ENCODE data around the gene QSOX2. TPM values are rescaled to one million over a fixed set of nuclear protein-coding genes. Genes with fewer than 3 reads are reported as not detected.

The QSOX2 gene
- polyA plus RNA-seq, 2 of the 4 experiments (the other 2 are of a cell fraction) = 22.3 to 30.2 TPM

- no peak for TF ChIP-seq REST (IDR thresholded peaks at IDR 0.05)
- no peak for TF ChIP-seq HMGXB4 (CRISPR knock-in tag; IDR thresholded peaks at IDR 0.05; ENCODE audit: borderline replicate concordance)
- no peak for TF ChIP-seq PBX3 (IDR thresholded peaks at IDR 0.05)
- TF ChIP-seq CBX8 (IDR thresholded peaks at IDR 0.05) = no peak
- no peak for TF ChIP-seq NPAS2 (CRISPR knock-in tag; IDR thresholded peaks at IDR 0.05; ENCODE audit: borderline replicate concordance)
- TF ChIP-seq JUNB (IDR thresholded peaks at IDR 0.05) = no peak
- TF ChIP-seq RAD21 (conservative IDR thresholded peaks at IDR 0.05 in 1 of 2, IDR thresholded peaks at IDR 0.05 in 1 of 2) = no peak
- TF ChIP-seq CBX2 (IDR thresholded peaks at IDR 0.05; ENCODE audit: borderline replicate concordance, low read depth) = no peak
- no peak for TF ChIP-seq ZFP36 (IDR thresholded peaks at IDR 0.05; ENCODE audit: borderline replicate concordance, partially characterized antibody)
- TF ChIP-seq HOXA7 (CRISPR knock-in tag; IDR thresholded peaks at IDR 0.05) = no peak
- no peak for TF ChIP-seq CTCF (IDR thresholded peaks at IDR 0.05)
- no peak for TF ChIP-seq POLR2A (IDR thresholded peaks at IDR 0.05; ENCODE audit: low read length)
- TF ChIP-seq CHD2 (IDR thresholded peaks at IDR 0.05; ENCODE audit: low read length, partially characterized antibody) = no peak
- no peak for TF ChIP-seq EP300 (IDR thresholded peaks at IDR 0.05)
- TF ChIP-seq KDM5A (IDR thresholded peaks at IDR 0.05) = no peak
- no peak for TF ChIP-seq HEYL (CRISPR knock-in tag; IDR thresholded peaks at IDR 0.05)
- no peak for TF ChIP-seq SREBF2 (IDR thresholded peaks at IDR 0.05)
- Histone ChIP-seq H3K27ac (no peak overlapping the region), H3K9me3 (no peaks in the 10 kb centered on the region), H3K4me1 (no peaks in the 10 kb centered on the region), H3K4me2 (no peak overlapping the region), H3K4me3 (no peak overlapping the region)
- no peak for ATAC-seq
- no peak for DNase-seq (ENCODE audit: low read depth in 1 of 2, low spot score in 1 of 2)
- CTCF ChIA-PET = interaction anchor here (0.6 to 1.8 kb wide), 8 partner anchors 8 to 680 kb away, joined by 3 to 5 read pairs (median 4); no protein-coding TSS in a partner anchor
- WGBS (ENCODE audit: missing lambda C conversion rate) = 58% methylated on average over 8 of the region's 9 CpGs
- POLR2A ChIA-PET = interaction anchor here (2.5 kb wide), 1 partner anchor 11 kb away, joined by 11 read pairs; no protein-coding TSS in a partner anchor
- no peak for FAIRE-seq
Observed at GRCh38 chr9:136278221-136278620, 32.6 kb upstream of the QSOX2 start.

- POLR2A ChIA-PET = interaction anchor here (2.5 kb wide), 1 partner anchor 10 kb away, joined by 11 read pairs; no protein-coding TSS in a partner anchor
- ATAC-seq (no peak), FAIRE-seq (no peak), DNase-seq (ENCODE audit: low read depth in 1 of 2, low spot score in 1 of 2) (no peak)
- CTCF ChIA-PET = interaction anchor here (0.9 to 2.5 kb wide), 7 partner anchors 9 to 679 kb away, joined by 3 to 9 read pairs (median 4); no protein-coding TSS in a partner anchor
- no peak overlapping the region for H3K4me2 ChIP-seq
- no peak overlapping the region for H3K27ac ChIP-seq
- no peaks in the 10 kb centered on the region for H3K4me1 ChIP-seq
- H3K9me3 ChIP-seq = no peaks in the 10 kb centered on the region
- no peak overlapping the region for H3K4me3 ChIP-seq
- WGBS (ENCODE audit: missing lambda C conversion rate) = 53% methylated on average over 14 of the region's 14 CpGs
- TF ChIP-seq EP300 (IDR thresholded peaks at IDR 0.05) = no peak
- TF ChIP-seq CHD2 (IDR thresholded peaks at IDR 0.05; ENCODE audit: low read length, partially characterized antibody) = no peak
- TF ChIP-seq HDAC2 (IDR thresholded peaks at IDR 0.05) = no peak
- no peak for TF ChIP-seq BCL3 (IDR thresholded peaks at IDR 0.05)
- TF ChIP-seq JUN (IDR thresholded peaks at IDR 0.05) = no peak
- TF ChIP-seq FOSB (CRISPR knock-in tag; IDR thresholded peaks at IDR 0.05) = no peak
- no peak for TF ChIP-seq CBX2 (IDR thresholded peaks at IDR 0.05; ENCODE audit: borderline replicate concordance, low read depth)
- no peak for TF ChIP-seq TFCP2L1 (CRISPR knock-in tag; IDR thresholded peaks at IDR 0.05)
- TF ChIP-seq KDM1A (IDR thresholded peaks at IDR 0.05; ENCODE audit: low read depth) = no peak
- TF ChIP-seq ZNF302 (CRISPR knock-in tag; IDR thresholded peaks at IDR 0.05) = no peak
- no peak for TF ChIP-seq RCOR1 (IDR thresholded peaks at IDR 0.05; ENCODE audit: low read depth, low read length)
- no peak for TF ChIP-seq CBX8 (IDR thresholded peaks at IDR 0.05)
- TF ChIP-seq SREBF2 (IDR thresholded peaks at IDR 0.05) = no peak
- TF ChIP-seq RARB (CRISPR knock-in tag; IDR thresholded peaks at IDR 0.05) = no peak
Observed at GRCh38 chr9:136277746-136278145, 32.1 kb upstream of the QSOX2 start.
